Caki2 (cell line): Measurements from ENCODE around the gene BCDIN3D. TPM values are rescaled to one million over a fixed set of nuclear protein-coding genes. Genes with fewer than 3 reads are reported as not detected.

Experiments used
- DNase-seq: peaks from one replicate; pipeline ENCODE4 v3.0.0-alpha.2; 2015; ENCODE audit warnings: low read depth
- in situ Hi-C: cut with HindIII; loops from 2 replicates; pipeline ENCODE4 v1.10.0; 2016; ENCODE audit warnings: low sequenced_read_pairs, low pct_unique_long_range_greater_than_20kb, mixed read lengths
- total RNA-seq: library from RNA; depleted of rRNA; stranded (reverse); fragments of >200 nt; shearing (Covaris generic); gene quantifications from 2 replicates; pipeline ENCODE4 v1.2.3, GENCODE V29; 2014; ENCODE audit warnings: low replicate concordance

Gene BCDIN3D
- total RNA-seq, 1 experiment from 2014 or later, result 3.2 TPM

- DNase-seq, result peak; percentile 96
- in situ Hi-C loops, result no loop called here
Measured at GRCh38 chr12:49828133-49829091, 14.5 kb downstream of the BCDIN3D start, which contains the start of gene NCKAP5L. Gene NCKAP5L, minus strand, starts transcription at chr12:49828413. Its CDS starts 24,369 bp downstream, at chr12:49804044.

DNA sequence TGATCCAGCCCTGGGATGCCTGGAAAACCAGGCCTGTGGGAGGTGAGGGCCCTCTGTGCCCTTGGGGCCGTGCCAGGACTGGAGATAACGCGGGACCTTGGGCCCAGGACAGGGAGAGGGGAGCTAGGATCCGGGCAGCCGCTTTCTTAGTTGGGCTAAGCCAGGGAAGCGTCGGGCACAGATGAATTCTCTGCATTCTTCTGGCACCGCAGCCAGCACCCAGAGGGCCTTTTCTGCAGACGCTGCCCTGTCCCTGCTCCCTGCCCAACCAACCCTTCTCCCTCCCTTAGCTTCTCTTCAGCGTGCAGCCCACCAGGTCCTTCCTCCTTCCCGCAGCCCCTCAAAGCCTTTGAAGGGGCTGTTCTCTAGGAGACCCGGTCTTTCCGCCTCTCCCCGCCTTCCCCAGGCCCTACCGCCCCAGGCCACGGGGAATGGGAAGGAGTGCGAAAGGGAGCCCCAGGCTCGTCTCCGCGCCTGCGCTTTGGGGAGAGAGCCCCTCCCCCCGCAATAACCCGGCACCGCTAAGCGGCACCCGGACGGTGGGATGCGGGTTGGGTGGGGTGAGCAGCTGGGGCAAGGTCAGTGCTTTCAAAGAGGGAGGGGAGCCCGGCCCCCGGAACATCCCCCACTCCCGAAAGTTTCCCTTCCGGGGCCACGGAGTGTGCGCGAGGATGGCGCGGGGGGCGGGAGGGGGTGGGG lies 15.4 kb downstream of the BCDIN3D start:
- peak; percentile 63 for DNase-seq
- in situ Hi-C loops, result no loop called here

GRCh38 chr12:49827051-49827400 lies 15.9 kb downstream of the BCDIN3D start:
- DNase-seq, result no peak
- in situ Hi-C loops, result no loop called here

- in situ Hi-C loops, result no loop called here
- no peak for DNase-seq
Measured at GRCh38 chr12:49825971-49826421, 16.9 kb downstream of the BCDIN3D start.

- in situ Hi-C loops, result no loop called here
Measured at GRCh38 chr12:49825360-49825970, 17.4 kb downstream of the BCDIN3D start.

GRCh38 chr12:49824895-49825294 lies 18.0 kb downstream of the BCDIN3D start:
- in situ Hi-C loops, result no loop called here
- no peak for DNase-seq

More at GRCh38 chr12:49825360-49825970, 17.4 kb downstream of the BCDIN3D start:
- DNase-seq, result no peak

GRCh38 chr12:49824416-49824815 lies 18.5 kb downstream of the BCDIN3D start:
- in situ Hi-C loops, result no loop called here
- DNase-seq, result no peak

DNA sequence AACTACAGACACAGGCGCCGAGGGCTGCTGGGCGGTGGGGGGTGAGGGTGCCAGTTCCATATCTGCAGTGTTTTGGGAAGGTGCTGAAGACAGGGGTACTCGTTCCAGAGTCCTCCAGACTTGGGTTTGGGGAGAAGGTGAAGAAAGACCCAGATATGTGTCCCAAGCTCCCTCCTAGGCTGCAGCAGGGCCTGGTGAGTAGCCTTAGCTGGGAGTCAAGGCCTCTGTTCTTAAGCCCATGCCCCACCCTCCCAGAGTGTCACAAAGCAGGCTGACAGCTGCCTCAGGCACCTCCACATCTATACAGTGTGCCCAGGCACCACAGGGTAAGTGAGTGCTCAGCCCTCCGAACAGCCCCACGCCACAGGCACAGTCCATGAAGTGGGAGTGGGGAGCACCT lies 19.0 kb downstream of the BCDIN3D start:
- DNase-seq, result no peak
- in situ Hi-C loops, result no loop called here

GRCh38 chr12:49823350-49823749 lies 19.6 kb downstream of the BCDIN3D start:
- no peak for DNase-seq
- in situ Hi-C loops, result no loop called here

- no peak for DNase-seq
- in situ Hi-C loops, result no loop called here
Measured at GRCh38 chr12:49821373-49822287, 21.3 kb downstream of the BCDIN3D start.

GRCh38 chr12:49819786-49820185 lies 23.1 kb downstream of the BCDIN3D start:
- no peak for DNase-seq
- in situ Hi-C loops, result no loop called here

DNA sequence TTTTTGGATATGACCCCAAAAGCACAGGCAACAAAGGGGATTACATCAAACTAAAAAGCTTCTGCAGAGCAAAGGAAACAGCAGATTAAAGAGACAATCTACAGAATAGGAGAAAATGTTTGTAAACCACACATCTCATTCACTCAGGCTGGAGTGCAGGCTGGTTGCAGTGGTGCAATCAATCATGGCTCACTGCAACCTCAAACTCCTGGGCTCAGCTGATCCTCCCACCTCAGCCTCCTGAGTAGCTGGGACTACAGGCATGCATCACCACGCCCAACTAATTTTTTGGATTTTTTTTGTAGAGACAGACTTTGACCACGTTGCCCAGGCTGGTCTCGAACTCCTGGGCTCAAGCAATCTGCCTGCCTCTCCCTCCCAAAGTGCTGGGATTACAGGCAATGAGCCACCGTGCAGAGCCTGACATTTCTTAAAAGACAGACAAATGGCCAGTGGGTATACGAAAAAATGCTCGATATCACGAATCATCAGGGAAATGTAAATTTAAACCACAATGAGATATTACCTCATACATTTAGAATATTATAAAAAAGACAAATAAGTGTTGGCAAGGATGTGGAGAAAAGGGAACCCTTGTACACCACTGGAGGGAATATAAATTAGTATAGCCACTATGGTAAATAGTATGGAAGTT lies 24.5 kb downstream of the BCDIN3D start:
- DNase-seq, result no peak
- in situ Hi-C loops, result no loop called here

- in situ Hi-C loops, result no loop called here
- DNase-seq, result no peak
Measured at GRCh38 chr12:49813131-49813530, 29.8 kb downstream of the BCDIN3D start.

DNA sequence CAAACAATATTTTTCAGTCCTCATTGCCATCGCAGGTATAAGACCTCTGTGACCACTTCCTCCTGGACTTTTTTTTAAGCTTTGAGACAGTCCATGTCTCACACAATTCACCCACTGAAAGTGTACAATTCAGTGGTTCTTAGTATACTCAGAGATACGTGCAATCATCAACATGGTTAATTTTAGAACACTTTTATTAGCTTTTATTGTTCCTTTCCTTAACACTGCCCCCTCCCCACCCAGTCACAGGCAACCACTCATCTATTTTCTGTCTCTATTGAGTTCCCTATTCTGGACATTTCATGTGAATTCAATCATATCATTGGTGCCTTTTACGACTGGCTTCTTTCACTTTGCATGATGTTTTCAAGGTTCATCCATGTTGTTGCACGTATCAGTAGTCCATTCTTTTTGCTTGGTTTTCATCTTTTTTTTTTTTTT lies 30.9 kb downstream of the BCDIN3D start:
- in situ Hi-C loops, result no loop called here
- no peak for DNase-seq

GRCh38 chr12:49811136-49811535 lies 31.8 kb downstream of the BCDIN3D start:
- in situ Hi-C loops, result no loop called here
- no peak for DNase-seq

DNA sequence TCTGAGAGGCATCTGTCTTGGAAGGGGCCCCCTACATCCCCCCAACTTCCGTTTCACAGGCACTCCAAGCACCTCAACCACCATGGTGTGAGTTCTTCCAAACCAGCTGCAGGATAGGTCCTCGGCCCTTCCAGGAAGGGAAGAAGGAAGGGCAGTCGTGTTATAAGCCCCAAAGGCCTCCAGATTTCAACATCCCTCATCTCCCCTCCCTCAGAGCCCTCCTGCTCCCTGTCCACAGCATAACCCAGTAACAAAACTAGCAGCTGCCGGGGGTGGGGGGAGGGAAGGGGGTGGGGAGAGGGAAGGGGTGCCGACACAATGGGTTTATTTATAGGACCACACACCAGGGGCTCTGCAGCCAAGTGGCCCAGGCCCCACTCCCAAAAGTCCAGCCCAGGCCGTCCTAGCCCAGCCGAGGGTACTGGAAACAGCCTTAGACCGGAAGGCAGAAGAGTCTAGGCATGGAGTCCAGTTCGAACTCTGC lies 33.0 kb downstream of the BCDIN3D start:
- DNase-seq, result no peak
- in situ Hi-C loops, result no loop called here

DNA sequence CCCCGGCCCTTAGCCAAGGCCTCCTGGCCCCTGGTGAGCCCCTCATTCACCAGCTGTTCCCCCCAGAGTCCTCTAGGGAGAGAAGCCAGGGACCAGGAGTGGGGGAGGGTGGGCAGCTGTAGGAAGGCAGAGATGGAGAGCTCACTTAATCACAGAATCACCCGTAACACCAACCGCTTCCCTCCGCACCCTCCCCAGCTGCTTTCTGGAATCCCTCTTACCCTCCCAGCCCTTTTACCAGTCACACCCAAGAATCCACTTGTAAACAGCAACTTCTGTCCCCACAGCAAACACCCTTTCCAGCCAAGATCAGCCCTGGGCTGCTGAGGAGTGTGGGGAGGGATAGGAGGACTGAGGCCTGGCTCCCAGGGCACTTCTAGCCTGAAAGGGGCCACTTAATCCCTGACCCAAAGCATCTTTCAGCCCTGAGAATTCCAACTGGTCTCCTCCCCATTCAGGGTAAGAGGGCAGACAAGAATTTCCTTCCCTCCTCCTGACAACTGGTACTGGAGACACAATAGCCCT lies 33.5 kb downstream of the BCDIN3D start:
- DNase-seq, result no peak
- in situ Hi-C loops, result no loop called here
